G401.6 (cell line): Measurements from ENCODE around the gene KRTAP10-7.
"Not testable (repeated sequence)": the region's sequence is repeated elsewhere in the genome, so short reads cannot be mapped to it uniquely, and the experiment has no call there.

Source experiments
- FAIRE-seq: peaks from 2 replicates; lab custom pipeline; 2012; peaks lifted over from hg19 to GRCh38; lab: Jason Lieb, UNC

KRTAP10-7 gene

DNA sequence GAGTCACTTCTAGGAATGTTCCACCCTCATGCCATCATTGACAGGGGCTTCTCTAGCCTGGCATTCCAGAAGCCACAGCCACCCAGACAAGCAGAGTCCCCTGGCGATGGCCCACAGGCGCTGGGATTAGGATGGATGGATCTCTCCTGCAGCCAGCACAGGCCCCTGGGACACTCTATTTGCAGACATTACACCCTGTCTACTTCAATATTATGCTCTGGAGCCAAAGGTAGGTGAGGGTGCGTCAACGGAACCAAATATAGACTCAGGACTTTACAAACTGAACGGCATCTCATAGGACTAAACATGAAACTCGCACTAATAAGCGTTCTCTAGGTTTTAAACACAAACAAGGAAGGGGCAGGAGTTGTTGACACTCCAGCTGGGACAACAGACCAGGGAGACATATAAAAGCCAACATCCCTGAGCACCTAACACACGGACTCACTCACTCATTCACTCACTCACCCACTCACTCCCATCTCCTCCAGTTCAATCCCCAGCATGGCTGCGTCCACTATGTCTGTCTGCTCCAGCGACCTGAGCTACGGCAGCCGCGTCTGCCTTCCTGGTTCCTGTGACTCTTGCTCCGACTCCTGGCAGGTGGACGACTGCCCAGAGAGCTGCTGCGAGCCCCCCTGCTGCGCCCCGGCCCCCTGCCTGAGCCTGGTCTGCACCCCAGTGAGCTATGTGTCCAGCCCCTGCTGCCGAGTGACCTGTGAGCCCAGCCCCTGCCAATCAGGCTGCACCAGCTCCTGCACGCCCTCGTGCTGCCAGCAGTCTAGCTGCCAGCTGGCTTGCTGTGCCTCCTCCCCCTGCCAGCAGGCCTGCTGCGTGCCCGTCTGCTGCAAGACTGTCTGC lies at the start of gene KRTAP10-7:
Gene KRTAP10-7 (plus strand): TSS at position 480 of the 861 bp plus-strand sequence. CDS start 25 bp downstream, at position 505.
- not testable (repeated sequence) for FAIRE-seq

- no peak for FAIRE-seq
Observed at GRCh38 chr21:44550807-44551206, 49.6 kb upstream of the KRTAP10-7 start.

GRCh38 chr21:44551340-44551961 lies 48.9 kb upstream of the KRTAP10-7 start, which contains the start of gene KRTAP10-2:
KRTAP10-2 (minus strand) TSS chr21:44551505; CDS start chr21:44551458, 47 bp downstream.
- FAIRE-seq = no peak

DNA sequence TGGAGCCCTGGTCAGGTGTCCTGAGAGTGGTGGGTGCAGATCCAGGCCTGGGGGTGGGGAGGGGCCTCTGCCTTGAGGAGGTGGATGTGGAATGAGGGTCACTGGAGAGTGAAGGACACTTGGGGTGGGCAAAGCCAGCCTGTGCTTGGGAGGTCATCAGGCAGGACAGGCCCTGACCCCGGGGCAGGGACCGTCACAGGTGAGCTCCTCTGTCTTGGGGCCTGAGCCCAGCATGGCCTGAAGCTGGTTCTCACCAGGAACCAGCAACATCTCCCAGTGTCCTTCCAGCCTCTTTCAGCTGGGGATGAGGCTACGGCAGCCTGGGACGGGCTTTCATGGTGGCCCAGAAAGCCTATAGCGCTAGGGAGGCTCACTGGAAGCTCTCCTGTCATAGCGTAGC lies 48.3 kb upstream of the KRTAP10-7 start:
- FAIRE-seq = no peak

GRCh38 chr21:44552681-44553080 lies 47.7 kb upstream of the KRTAP10-7 start:
- no peak for FAIRE-seq

- no peak for FAIRE-seq
Observed at GRCh38 chr21:44555200-44555875, 45.1 kb upstream of the KRTAP10-7 start.

GRCh38 chr21:44556879-44557278 lies 43.5 kb upstream of the KRTAP10-7 start:
- FAIRE-seq = no peak

DNA sequence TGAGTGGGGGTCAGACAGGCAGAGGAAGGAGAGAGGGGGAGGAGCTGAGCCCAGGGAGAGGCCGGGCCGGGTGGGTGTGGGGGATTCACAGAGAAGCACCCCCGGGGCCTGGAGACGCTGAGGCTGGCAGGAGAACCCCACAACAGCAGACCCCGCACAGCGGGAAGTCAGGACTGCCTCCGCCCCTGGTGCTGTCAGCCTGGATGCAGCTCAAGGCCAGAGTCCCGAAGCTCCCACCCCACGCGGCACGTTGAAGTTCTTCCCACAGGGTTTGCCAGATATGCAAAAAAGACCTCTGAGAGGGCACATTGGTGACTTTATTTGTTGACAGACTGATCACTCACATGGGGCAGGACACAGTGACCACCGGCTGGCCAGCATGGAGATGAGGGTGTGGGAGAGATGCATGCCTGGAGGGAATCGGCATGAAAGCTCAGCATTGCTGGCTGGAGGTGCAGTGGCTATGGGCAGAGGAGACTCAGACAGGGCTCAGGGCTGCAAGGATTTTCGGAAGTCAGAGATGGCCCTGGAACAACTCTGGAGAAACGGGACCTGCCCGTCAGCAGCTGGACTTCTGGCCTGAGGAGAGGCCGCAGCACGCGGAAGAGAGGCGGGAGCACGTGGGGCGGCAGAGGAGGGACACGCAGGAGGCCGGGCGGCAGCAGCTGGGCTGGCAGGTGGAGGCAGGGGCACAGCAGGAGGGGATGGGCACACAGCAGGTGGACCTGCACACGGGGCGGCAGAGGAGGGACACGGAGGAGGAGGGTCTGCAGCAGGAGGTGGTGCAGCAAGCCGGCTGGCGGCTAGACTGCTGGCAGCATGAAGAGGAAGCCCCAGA lies 42.7 kb upstream of the KRTAP10-7 start:
- no peak for FAIRE-seq

DNA sequence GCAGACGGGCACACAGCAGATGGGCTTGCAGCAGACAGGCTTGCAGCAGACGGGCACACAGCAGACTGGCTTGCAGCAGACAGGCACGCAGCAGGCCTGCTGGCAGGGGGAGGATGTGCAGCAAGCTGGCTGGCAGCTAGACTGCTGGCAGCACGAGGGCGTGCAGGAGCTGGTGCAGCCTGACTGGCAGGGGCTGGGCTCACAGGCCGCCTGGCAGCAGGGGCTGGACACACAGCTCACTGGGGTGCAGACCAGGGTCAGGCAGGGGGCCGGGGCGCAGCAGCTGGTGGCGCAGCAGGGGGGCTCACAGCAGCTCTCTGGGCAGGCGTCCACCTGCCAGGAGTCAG lies 42.1 kb upstream of the KRTAP10-7 start:
- not testable (repeated sequence) for FAIRE-seq

DNA sequence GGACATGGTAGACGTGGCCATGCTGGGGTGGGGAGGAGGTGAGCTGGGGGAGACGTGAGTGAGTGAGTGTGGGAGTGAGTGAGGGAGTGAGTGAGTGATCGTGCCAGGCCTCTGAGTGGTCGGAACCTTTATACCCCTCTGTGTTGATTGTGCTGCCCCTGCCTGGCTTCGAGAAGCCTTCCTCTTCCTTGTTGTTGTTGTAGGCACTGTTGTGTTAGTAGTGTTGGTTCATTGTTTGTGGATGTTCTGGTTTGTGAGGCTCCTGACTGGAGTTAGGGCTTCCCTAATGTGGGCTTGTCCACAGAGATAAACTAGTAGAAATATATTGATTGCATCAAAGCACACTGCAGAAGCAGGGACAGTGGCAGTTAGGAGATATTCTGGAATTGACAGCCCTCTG lies 41.7 kb upstream of the KRTAP10-7 start, which contains the start of gene KRTAP10-3:
Gene KRTAP10-3 (minus strand): TSS at position 101 of the 400 bp plus-strand sequence. CDS start 80 bp downstream, at position 21.
- no peak for FAIRE-seq

- FAIRE-seq = no peak
Observed at GRCh38 chr21:44564099-44564498, 36.3 kb upstream of the KRTAP10-7 start.

DNA sequence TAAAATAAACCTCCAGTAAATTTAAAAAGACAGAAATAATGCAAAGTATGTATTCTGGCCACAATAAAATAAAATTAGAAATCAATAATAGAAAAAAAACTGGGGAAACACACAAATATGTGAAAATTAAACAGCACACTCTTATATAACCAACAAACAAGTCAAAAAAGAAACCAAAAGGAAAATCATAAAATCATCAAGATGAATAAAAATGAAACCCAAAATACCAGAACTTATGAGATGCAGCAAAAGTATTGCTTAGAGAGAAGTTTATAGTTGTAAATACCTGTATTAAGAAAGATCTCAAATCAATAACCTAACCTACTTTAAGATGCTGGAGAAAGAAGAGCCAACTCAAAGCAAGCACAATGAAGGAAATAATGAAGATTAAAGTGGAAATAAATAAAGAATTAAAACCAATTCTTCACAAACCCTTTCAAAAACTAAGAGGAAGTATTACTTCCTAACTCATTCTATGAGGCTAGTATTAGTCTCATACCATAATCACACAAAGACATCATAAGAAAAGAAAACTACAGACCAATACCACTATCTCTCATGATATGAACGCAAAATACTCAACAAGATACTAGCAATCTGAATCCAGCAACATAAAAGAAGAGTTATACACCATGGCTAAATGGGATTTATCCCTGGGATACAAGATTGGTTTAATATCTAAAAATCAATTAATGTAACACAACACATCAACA lies 35.4 kb upstream of the KRTAP10-7 start:
- no peak for FAIRE-seq

- no peak for FAIRE-seq
Observed at GRCh38 chr21:44566403-44566802, 34.0 kb upstream of the KRTAP10-7 start.

- no peak for FAIRE-seq
Observed at GRCh38 chr21:44567481-44568171, 32.8 kb upstream of the KRTAP10-7 start.

- FAIRE-seq = no peak
Observed at GRCh38 chr21:44568261-44568660, 32.1 kb upstream of the KRTAP10-7 start.

- FAIRE-seq = no peak
Observed at GRCh38 chr21:44568667-44569556, 31.5 kb upstream of the KRTAP10-7 start.

DNA sequence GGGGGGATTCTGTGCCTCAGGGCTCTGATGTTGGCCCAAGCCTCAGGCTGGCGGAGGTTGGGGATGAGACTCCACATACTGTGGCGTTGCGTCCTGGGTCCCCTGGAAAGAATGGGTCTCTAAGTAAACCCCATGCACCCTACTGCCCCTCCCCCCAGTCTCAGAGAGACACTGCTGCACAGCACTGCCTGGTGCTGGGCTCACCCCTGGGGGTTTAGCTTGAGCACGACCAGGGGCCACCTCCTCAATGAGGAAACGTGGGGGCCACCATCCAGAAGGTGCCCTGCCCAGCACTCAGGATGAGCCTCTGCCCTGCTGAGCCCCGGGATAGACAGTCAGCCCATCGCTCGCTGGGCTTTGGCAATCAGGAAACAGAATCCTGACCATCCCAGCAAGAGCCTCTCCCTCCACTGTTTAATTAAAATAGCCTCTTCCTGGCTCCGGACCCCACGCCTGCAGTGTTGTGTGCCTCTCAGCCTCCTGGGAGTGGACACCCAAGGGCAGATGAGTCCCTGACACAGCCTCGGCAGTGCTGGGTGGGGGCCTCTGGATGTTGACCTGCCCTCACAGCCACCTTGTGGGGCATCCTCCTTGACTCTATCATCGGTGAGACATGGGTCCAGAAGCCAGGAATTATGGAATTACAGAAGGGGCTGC lies 30.4 kb upstream of the KRTAP10-7 start:
- FAIRE-seq = no peak

DNA sequence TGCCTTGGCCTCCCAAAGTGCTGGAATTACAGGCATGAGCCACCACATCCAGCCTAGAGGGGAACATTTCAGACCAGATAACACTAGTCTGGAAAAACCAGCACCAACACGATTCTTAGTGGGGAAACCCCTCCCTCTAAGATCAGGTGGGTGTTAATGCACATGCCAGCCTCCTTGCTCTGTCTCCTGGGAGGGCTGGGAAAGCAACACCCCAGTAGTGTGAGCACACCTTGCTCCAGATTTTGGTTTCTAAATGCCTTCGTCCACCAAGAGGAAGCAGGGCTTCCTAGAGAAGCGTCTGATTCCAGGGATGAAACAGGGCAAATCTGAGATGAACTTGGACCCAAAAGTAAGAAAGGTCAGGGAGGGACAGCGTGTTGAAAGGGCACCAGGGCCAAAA lies 29.1 kb upstream of the KRTAP10-7 start:
- FAIRE-seq = no peak
